ENCODE measurements around the gene CORT. TPM values are rescaled to one million over a fixed set of nuclear protein-coding genes. Genes with fewer than 3 reads are reported as not detected.

CORT gene
- total RNA-seq, 4 donors from 2014 or later: 0.29 to 1.2 (median 0.33) TPM; not detected in 1

GRCh38 chr1:10494418-10494753, 44.6 kb downstream of the CORT start:
- WGBS: 73% methylated on average over 5 of the region's 5 CpGs
- H3K36me3 ChIP-seq: peaks cover 0 to 21% (median 12%) of the 10 kb centered on the region in 4 donors
- H3K9me3 ChIP-seq: no peaks in the 10 kb centered on the region
- peaks cover 14 to 23% (median 20%) of the 10 kb centered on the region in 4 donors for H3K4me1 ChIP-seq
- intact Hi-C loops (cut with DNase I): loop anchor here (2.0 kb wide), 1 partner anchor 64 kb away; the partner anchor contains the start of gene CENPS
- no peak for DNase-seq (ENCODE audit: extremely low spot score)
- no peaks in the 10 kb centered on the region for H3K27me3 ChIP-seq
- peak overlapping the region in 1 of 4 donors; percentile 28 for H3K4me3 ChIP-seq
- TF ChIP-seq CTCF (IDR thresholded peaks at IDR 0.05) (no peak), POLR2AphosphoS5 (IDR thresholded peaks at IDR 0.05) (no peak), EP300 (IDR thresholded peaks at IDR 0.05) (no peak), POLR2A (IDR thresholded peaks at IDR 0.05; ENCODE audit: low read depth) (no peak)
- no peak overlapping the region for H3K27ac ChIP-seq (replicated peaks in 1 of 4)

DNA sequence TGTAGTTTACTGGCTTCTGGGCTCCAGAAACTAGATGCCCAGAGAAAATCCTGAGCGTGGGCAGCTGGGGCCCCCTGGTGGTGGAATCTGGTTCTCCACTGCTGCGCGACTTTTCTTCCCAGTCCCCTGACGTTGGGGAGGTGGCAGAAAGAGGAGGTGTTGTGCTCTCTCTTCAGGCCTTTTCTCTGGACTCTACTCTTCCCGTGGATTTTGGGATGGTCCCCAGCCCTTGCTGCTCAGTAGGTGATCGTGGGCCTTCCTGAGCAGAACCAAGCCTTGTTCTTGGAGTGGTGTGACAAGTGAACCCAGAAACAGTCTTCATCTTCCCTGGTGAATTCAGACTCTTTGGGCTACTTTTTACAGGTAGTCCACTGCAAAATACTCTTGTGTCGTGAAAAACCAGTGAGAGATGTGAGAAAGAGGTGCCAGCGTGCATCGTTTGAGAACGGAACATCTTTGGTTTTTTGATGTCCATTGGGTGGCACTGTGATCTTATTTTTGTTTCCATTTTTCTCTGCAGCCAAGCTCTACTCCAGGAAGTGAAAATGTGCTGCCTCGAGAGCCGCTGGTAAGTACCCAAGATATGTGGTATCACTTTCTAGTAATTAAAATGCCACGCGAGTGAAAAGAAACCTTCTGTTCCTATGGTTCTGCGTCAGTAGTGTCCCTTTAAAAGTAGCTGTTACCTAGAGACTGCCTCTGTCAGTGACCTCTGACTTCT, 45.1 kb downstream of the CORT start:
- Histone ChIP-seq H3K36me3 (peaks cover 0 to 21% (median 12%) of the 10 kb centered on the region in 4 donors), H3K4me3 (peak overlapping the region; percentile 19 to 29 (median 25)), H3K27me3 (no peaks in the 10 kb centered on the region), H3K27ac (replicated peaks in 1 of 4) (peak overlapping the region in 1 of 4 donors; percentile 27), H3K9me3 (no peaks in the 10 kb centered on the region), H3K4me1 (peaks cover 14 to 23% (median 20%) of the 10 kb centered on the region in 4 donors)
- peak; percentile 93 for DNase-seq (ENCODE audit: extremely low spot score)
- TF ChIP-seq POLR2A (IDR thresholded peaks at IDR 0.05; ENCODE audit: low read depth) (no peak), CTCF (IDR thresholded peaks at IDR 0.05) (peak; percentile 78 to 86 (median 85)), EP300 (IDR thresholded peaks at IDR 0.05) (no peak), POLR2AphosphoS5 (IDR thresholded peaks at IDR 0.05) (peak in 1 of 2 donors; percentile 5)
- 8% methylated on average over 15 of the region's 15 CpGs for WGBS
- intact Hi-C loops (cut with DNase I): loop anchor here (2.0 to 5.0 kb wide), 2 partner anchors 64 to 452 kb away; partner anchors contain the start of gene CENPS

DNA sequence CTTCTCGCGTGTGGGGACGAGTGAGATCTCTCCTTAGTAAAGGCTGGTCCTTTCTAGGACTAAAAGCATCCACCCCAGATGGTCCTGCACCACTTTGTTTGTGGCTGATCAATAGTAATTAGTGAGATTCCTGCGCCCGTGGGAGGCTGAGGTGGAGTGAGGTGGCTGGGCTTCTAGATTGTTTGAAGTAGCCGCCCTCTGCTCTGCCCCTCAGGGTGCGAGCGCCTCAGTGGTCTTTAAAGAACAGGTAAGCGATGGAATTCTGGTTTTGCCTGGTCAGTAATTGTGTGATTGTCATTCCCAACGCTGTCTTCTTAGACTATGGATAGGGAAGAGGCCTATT, 45.6 kb downstream of the CORT start:
- Histone ChIP-seq H3K4me1 (peaks cover 14 to 23% (median 20%) of the 10 kb centered on the region in 4 donors), H3K36me3 (peaks cover 0 to 21% (median 12%) of the 10 kb centered on the region in 4 donors), H3K27ac (replicated peaks in 1 of 4) (peak overlapping the region in 1 of 4 donors; percentile 27), H3K9me3 (no peaks in the 10 kb centered on the region), H3K4me3 (peak overlapping the region in 2 of 4 donors; percentile 19 to 22), H3K27me3 (no peaks in the 10 kb centered on the region)
- no peak for DNase-seq (ENCODE audit: extremely low spot score)
- intact Hi-C loops (cut with DNase I): loop anchor here (2.0 to 5.0 kb wide), 2 partner anchors 65 to 452 kb away; partner anchors contain the start of gene CENPS
- 74% methylated on average over 10 of the region's 10 CpGs for WGBS
- no peak for TF ChIP-seq POLR2A (IDR thresholded peaks at IDR 0.05; ENCODE audit: low read depth)
- TF ChIP-seq EP300 (IDR thresholded peaks at IDR 0.05): no peak
- TF ChIP-seq POLR2AphosphoS5 (IDR thresholded peaks at IDR 0.05): no peak
- no peak for TF ChIP-seq CTCF (IDR thresholded peaks at IDR 0.05)

DNA sequence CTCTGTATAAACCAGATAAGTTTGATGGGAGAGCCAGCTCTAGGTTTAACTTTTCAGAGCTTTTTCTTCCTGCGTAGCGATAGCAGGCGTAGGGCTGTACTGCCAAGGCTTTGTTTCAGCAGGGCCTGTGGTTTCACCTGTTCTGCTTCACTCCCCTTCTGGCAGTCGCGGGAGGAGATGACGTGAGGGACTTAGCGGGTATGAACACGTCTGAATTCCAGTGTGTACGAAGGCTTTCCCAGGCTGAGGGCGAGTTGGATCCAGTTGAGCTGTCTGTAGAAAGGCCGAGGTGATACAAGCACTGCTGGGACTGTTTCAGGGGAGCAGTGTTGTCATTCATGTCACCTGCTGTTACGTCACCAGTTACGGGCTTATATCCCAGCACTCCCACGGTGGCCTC, 46.1 kb downstream of the CORT start:
- H3K4me1 ChIP-seq: peaks cover 14 to 23% (median 20%) of the 10 kb centered on the region in 4 donors
- H3K4me3 ChIP-seq: no peak overlapping the region
- TF ChIP-seq POLR2A (IDR thresholded peaks at IDR 0.05; ENCODE audit: low read depth): no peak
- TF ChIP-seq POLR2AphosphoS5 (IDR thresholded peaks at IDR 0.05): no peak
- H3K27me3 ChIP-seq: no peaks in the 10 kb centered on the region
- no peaks in the 10 kb centered on the region for H3K9me3 ChIP-seq
- intact Hi-C loops (cut with DNase I): loop anchor here (2.0 to 5.0 kb wide), 2 partner anchors 65 to 451 kb away; partner anchors contain the start of gene CENPS
- 86% methylated on average over 14 of the region's 14 CpGs for WGBS
- no peak overlapping the region for H3K27ac ChIP-seq (replicated peaks in 1 of 4)
- peaks cover 0 to 21% (median 12%) of the 10 kb centered on the region in 4 donors for H3K36me3 ChIP-seq
- no peak for DNase-seq (ENCODE audit: extremely low spot score)

DNA sequence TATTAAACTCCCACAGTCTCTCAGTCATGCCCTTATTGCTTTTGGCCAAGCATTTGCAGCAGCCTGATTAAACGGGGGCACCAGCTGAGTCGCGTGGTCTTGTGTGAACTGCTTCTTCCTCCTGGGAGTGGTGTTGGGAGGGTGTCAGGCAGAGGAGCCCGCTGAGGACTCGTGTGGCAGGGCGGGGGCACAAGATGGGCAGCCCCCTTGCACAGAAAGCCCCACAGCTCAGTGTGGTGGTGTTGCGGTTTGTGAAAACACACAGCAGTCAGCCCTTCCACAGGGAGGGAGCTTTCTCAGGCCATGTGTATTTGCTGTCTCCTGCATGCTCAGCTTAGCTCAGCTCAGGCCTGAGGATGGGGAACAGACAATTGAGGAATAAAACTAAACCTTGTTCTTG, 47.3 kb downstream of the CORT start:
- TF ChIP-seq EP300 (IDR thresholded peaks at IDR 0.05) (no peak), POLR2AphosphoS5 (IDR thresholded peaks at IDR 0.05) (no peak), POLR2A (IDR thresholded peaks at IDR 0.05; ENCODE audit: low read depth) (no peak), CTCF (IDR thresholded peaks at IDR 0.05) (no peak)
- intact Hi-C loops (cut with DNase I): loop anchor here (5.0 kb wide), 1 partner anchor 450 kb away; no protein-coding TSS in a partner anchor
- Histone ChIP-seq H3K4me1 (peaks cover 14 to 23% (median 20%) of the 10 kb centered on the region in 4 donors), H3K9me3 (no peaks in the 10 kb centered on the region), H3K36me3 (peaks cover 0 to 21% (median 12%) of the 10 kb centered on the region in 4 donors), H3K27ac (replicated peaks in 1 of 4) (no peak overlapping the region), H3K4me3 (no peak overlapping the region), H3K27me3 (no peaks in the 10 kb centered on the region)
- 93% methylated on average over 7 of the region's 7 CpGs for WGBS
- no peak for DNase-seq (ENCODE audit: extremely low spot score)
